OCI-LY7 (cell line): ENCODE results near the gene SERPINF2. TPM values are rescaled to one million over a fixed set of nuclear protein-coding genes. Genes with fewer than 3 reads are reported as not detected.

ENCODE experiments used
- BruUV-seq: library from RNA; stranded (reverse); fragments of 400-500 nt; replicated peaks from 2 replicates; lab custom pipeline; 2021; lab: Mats Ljungman, UMichigan
- CTCF ChIA-PET: fragments of 300-600 bp; sonication (Branson Sonifier 250); formaldehyde crosslinking; loops from one replicate; lab custom pipeline; 2022; ENCODE audit warnings: antibody characterized with exemption; ENCODE audit not compliant: unreplicated experiment; lab: Charles Lee
- POLR2A ChIA-PET: fragments of 300-600 bp; sonication (Branson Sonifier 250); formaldehyde crosslinking; loops from one replicate; lab custom pipeline; 2022; ENCODE audit warnings: antibody characterized with exemption; lab: Charles Lee
- DNase-seq: peaks from one replicate; pipeline ENCODE4 v3.0.0-alpha.2; 2015; ENCODE audit warnings: low spot score
- H2AFZ ChIP-seq: fragments of 200-600 bp; sonication (generic), shearing (Covaris generic); 2 replicates; pipeline ENCODE4 v1.6.1; 2014; ENCODE audit warnings: mild to moderate bottlenecking, antibody characterized with exemption, low read length, moderate library complexity
- H3K27ac ChIP-seq: fragments of 200-600 bp; sonication (generic); 2 replicates; pipeline ENCODE4 v1.5.1; 2014; ENCODE audit warnings: mixed run types, low read depth, mild to moderate bottlenecking, moderate library complexity, low read length, inconsistent platforms; ENCODE audit not compliant: poor library complexity, severe bottlenecking
- H3K36me3 ChIP-seq: fragments of 200-600 bp; sonication (generic); 2 replicates; pipeline ENCODE4 v1.6.1; 2014; ENCODE audit warnings: mild to moderate bottlenecking, antibody characterized with exemption, low read length, moderate library complexity, mixed read lengths; ENCODE audit not compliant: insufficient read depth
- H3K4me1 ChIP-seq: fragments of 200-600 bp; sonication (generic); 2 replicates; pipeline ENCODE4 v1.5.1; 2014; ENCODE audit warnings: mild to moderate bottlenecking, low read length; ENCODE audit not compliant: insufficient read depth, poor library complexity, severe bottlenecking
- H3K4me2 ChIP-seq: fragments of 200-600 bp; sonication (generic); 2 replicates; pipeline ENCODE4 v1.6.1; 2014; ENCODE audit warnings: mild to moderate bottlenecking, low read length
- H3K4me3 ChIP-seq: fragments of 200-600 bp; sonication (generic); 2 replicates; pipeline ENCODE4 v1.5.1; 2014; ENCODE audit warnings: mild to moderate bottlenecking, low read depth, low read length; ENCODE audit not compliant: poor library complexity, severe bottlenecking
- H3K79me2 ChIP-seq: fragments of 200-600 bp; sonication (generic); 2 replicates; pipeline ENCODE4 v1.6.1; 2016; ENCODE audit warnings: low read depth, mild to moderate bottlenecking, low read length, moderate library complexity, mixed read lengths; ENCODE audit not compliant: insufficient read depth
- H3K9me2 ChIP-seq: fragments of 200-600 bp; sonication (generic); 2 replicates; pipeline ENCODE4 v1.6.1; 2016; ENCODE audit warnings: mild to moderate bottlenecking, low read length, mixed read lengths; ENCODE audit not compliant: insufficient read depth
- H3K9me3 ChIP-seq: fragments of 200-600 bp; sonication (generic); 2 replicates; pipeline ENCODE4 v1.6.1; 2014; ENCODE audit warnings: mild to moderate bottlenecking, mixed run types, low read length, mixed read lengths
- H4K20me1 ChIP-seq: fragments of 200-600 bp; sonication (generic); 2 replicates; pipeline ENCODE4 v1.6.1; 2014; ENCODE audit warnings: mild to moderate bottlenecking, antibody characterized with exemption, low read length, moderate library complexity, mixed read lengths; ENCODE audit not compliant: insufficient read depth
- CTCF ChIP-seq: fragments of 200-600 bp; sonication (generic); conservative IDR thresholded peaks from 2 replicates; pipeline ENCODE4 v1.5.1; 2014; ENCODE audit warnings: mild to moderate bottlenecking, antibody characterized with exemption, low read length, moderate library complexity, mixed read lengths
- EZH2phosphoT487 ChIP-seq: fragments of 200-600 bp; sonication (generic); IDR thresholded peaks from 2 replicates; pipeline ENCODE4 v1.6.1; 2018; ENCODE audit warnings: low read depth, borderline replicate concordance, mild to moderate bottlenecking, mixed run types, antibody characterized with exemption, low read length, moderate library complexity, mixed read lengths
- intact Hi-C: fragments of 100-400 bp; cut with micrococcal nuclease; formaldehyde crosslinking; loops from one replicate; pipeline ENCODE4 v1.10.0; 2022; ENCODE audit not compliant: unreplicated experiment
- total RNA-seq, 2 experiments: library from RNA; depleted of rRNA in 1 of 2; stranded (reverse); fragments of >200 nt in 1 of 2; shearing (Covaris generic) in 1 of 2; gene quantifications; 2 replicates each; pipeline ENCODE4 v1.2.3, GENCODE V29; 2014 to 2022

Gene SERPINF2
- total RNA-seq, 2 experiments from 2014 or later = 0.38 to 1.0 TPM

DNA sequence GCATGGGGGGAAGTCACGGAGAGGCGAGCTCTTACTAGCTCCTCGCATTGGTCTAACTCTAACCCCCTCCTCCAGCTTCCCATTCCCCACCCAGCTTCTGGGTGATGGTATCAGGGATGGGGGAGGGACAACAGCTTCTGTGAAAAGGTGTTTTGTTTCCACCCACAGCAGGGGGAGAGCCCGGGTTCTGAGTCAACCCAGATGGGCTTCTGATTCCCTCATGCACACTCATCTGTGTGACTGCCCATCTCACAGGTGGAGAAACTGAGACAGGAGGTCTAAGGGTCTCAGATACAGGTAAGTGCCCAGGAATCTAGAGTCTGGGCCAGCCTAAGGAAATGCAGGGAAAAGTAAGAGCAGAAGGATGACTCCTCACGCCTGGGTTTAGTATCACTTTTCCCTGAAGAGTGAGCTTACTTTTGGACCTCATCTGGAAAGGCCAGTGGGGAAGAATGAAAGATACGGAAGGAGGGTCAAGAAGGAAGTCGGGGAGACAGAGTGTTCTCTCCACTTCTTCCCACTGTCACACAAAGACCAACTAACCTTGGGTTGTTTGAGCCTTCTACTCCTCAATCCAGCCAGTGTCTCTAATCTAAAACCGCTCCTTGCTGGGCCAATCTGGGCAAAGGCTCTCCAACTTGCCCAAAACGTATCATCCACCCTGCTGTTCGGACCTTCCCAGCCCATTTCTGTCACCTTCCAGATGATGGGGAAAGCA lies 29.4 kb upstream of the SERPINF2 start:
- H4K20me1 ChIP-seq = no peaks in the 10 kb centered on the region
- CTCF ChIA-PET = interaction anchor here (0.6 kb wide), 1 partner anchor 60 kb away, joined by 4 read pairs; no protein-coding TSS in a partner anchor
- H3K9me2 ChIP-seq = no peaks in the 10 kb centered on the region
- H3K79me2 ChIP-seq = no peaks in the 10 kb centered on the region
- H3K4me2 ChIP-seq = no peak overlapping the region
- BruUV-seq = no TSS peak
- DNase-seq = no peak
- no peak overlapping the region for H3K4me3 ChIP-seq
- POLR2A ChIA-PET = interaction anchor here (1.0 kb wide), 1 partner anchor 289 kb away, joined by 3 read pairs; no protein-coding TSS in a partner anchor
- TF ChIP-seq EZH2phosphoT487 = no peak
- TF ChIP-seq CTCF = no peak
- H2AFZ ChIP-seq = no peak overlapping the region
- peaks cover 20% of the 10 kb centered on the region for H3K4me1 ChIP-seq
- H3K9me3 ChIP-seq = no peaks in the 10 kb centered on the region
- intact Hi-C loops = loop anchor here (10.0 kb wide), 1 partner anchor 149 kb away; the partner anchor contains the start of gene PITPNA
- no peak overlapping the region for H3K27ac ChIP-seq
- no peaks in the 10 kb centered on the region for H3K36me3 ChIP-seq

DNA sequence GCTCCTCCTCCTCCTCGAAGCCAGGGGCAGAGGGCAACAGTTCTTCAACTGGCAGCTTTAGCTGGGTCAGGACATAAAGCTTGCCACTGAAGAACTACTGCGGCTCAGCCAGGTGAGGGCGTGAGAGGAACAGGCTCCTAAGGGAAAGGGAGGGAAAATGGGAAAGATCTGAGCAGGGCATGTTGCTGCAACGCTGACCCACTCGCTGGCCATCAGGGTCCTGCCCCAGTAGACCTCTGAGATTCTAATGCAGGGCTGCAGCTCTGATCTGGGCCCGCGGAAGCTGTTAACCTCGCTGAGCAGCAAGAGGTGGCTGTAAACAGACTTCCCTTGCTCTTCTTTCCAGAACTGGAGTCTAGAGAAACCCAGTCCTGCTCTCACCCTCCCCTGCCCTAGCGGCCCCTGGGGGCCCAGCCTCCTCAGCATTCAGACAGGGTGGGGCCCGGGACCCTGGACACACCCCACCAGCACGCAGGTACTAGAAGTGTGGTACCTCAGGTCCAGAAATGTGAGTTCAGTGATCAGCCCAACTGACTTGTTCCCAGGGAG lies 28.7 kb upstream of the SERPINF2 start:
- Histone ChIP-seq H3K4me1 (peaks cover 20% of the 10 kb centered on the region), H4K20me1 (no peaks in the 10 kb centered on the region), H3K36me3 (no peaks in the 10 kb centered on the region), H3K9me2 (no peaks in the 10 kb centered on the region), H3K79me2 (no peaks in the 10 kb centered on the region), H3K4me3 (no peak overlapping the region), H3K4me2 (no peak overlapping the region), H3K9me3 (no peaks in the 10 kb centered on the region), H2AFZ (no peak overlapping the region), H3K27ac (no peak overlapping the region)
- POLR2A ChIA-PET = interaction anchor here (1.0 kb wide), 1 partner anchor 289 kb away, joined by 3 read pairs; no protein-coding TSS in a partner anchor
- no peak for DNase-seq
- BruUV-seq = no TSS peak
- CTCF ChIA-PET = no interaction called here
- TF ChIP-seq CTCF (peak; percentile 65), EZH2phosphoT487 (no peak)
- intact Hi-C loops = loop anchor here (10.0 kb wide), 1 partner anchor 149 kb away; the partner anchor contains the start of gene PITPNA
